ENCODE results near the gene CDHR2.

Gene CDHR2

GRCh38 chr5:176643491-176644219 lies 94.5 kb downstream of the CDHR2 start:
- no peak for DNase-seq

DNA sequence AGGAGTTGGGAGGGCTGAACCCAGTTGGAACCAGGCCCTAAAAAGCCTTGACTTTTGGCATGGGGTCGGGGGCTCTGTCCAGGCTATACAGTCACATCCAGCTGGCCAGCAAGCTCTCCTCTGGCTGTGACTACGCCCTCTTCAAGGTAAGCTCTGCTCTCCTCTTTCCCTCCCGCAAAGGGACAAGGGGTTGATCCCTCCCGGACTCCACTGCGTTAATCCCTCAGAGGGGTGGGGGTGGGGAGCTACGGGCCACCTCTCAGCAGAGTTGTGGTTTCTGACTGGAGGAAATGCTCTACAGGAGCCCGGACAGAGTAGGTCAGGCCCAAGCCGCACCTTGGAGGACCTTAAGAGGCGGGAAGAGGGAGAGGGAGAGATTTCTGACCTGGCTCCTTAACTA lies 95.2 kb downstream of the CDHR2 start:
- DNase-seq, result no peak

- DNase-seq, result no peak
Observed at GRCh38 chr5:176644878-176645670, 95.9 kb downstream of the CDHR2 start.
